Lung microvascular endothelial cell (primary cell): Measurements from ENCODE around the gene GCH1. TPM values are rescaled to one million over a fixed set of nuclear protein-coding genes. Genes with fewer than 3 reads are reported as not detected.
"Not testable (repeated sequence)": the region's sequence is repeated elsewhere in the genome, so short reads cannot be mapped to it uniquely, and the experiment has no call there.

Source experiments
- DNase-seq, 2 donors: peaks; one replicate each; pipeline versions ENCODE4 v3.0.0 to v3.0.0-alpha.2; 2010; ENCODE audit warnings: low read depth in 2 of 2
- total RNA-seq: library from RNA; depleted of rRNA; stranded (reverse); fragments of >200 nt; gene quantifications from 2 replicates; pipeline ENCODE4 v1.2.1, GENCODE V29; 2014

GCH1 gene
- 3.9 and 12.7 TPM in 2 replicates for total RNA-seq

GRCh38 chr14:54902521-54903420 lies at the start of gene GCH1:
TSS of gene GCH1 (minus strand) at chr14:54902826. CDS start at chr14:54902663, 163 bp downstream.
- peak; percentile 64 to 83 for DNase-seq

- DNase-seq = no peak
These were observed 44.6 kb upstream of the GCH1 start for GRCh38 chr14:54947230-54947629.

- DNase-seq = no peak
These were observed 43.9 kb upstream of the GCH1 start for GRCh38 chr14:54946500-54946899.

GRCh38 chr14:54944737-54945391 lies 42.2 kb upstream of the GCH1 start:
- no peak for DNase-seq

- DNase-seq = no peak
These were observed 40.3 kb upstream of the GCH1 start for GRCh38 chr14:54942913-54943312.

- no peak for DNase-seq
These were observed 34.2 kb upstream of the GCH1 start for GRCh38 chr14:54936816-54937215.

- DNase-seq = no peak
These were observed 33.3 kb upstream of the GCH1 start for GRCh38 chr14:54935958-54936357.

GRCh38 chr14:54935100-54935499 lies 32.5 kb upstream of the GCH1 start:
- DNase-seq = no peak

- DNase-seq = no peak
These were observed 30.4 kb upstream of the GCH1 start for GRCh38 chr14:54933006-54933405.

GRCh38 chr14:54931598-54932340 lies 29.1 kb upstream of the GCH1 start:
- no peak for DNase-seq

- no peak for DNase-seq
These were observed 28.5 kb upstream of the GCH1 start for GRCh38 chr14:54931101-54931500.

GRCh38 chr14:54929556-54929955 lies 26.9 kb upstream of the GCH1 start:
- peak in 1 of 2 donors; percentile 51 for DNase-seq

GRCh38 chr14:54928216-54928615 lies 25.6 kb upstream of the GCH1 start:
- no peak for DNase-seq

GRCh38 chr14:54927551-54927950 lies 24.9 kb upstream of the GCH1 start:
- no peak for DNase-seq

- DNase-seq = not testable (repeated sequence)
These were observed 23.9 kb upstream of the GCH1 start for GRCh38 chr14:54926570-54926969.

GRCh38 chr14:54922598-54922997 lies 20.0 kb upstream of the GCH1 start:
- DNase-seq = peak in 1 of 2 donors; percentile 29

- DNase-seq = no peak
These were observed 17.4 kb upstream of the GCH1 start for GRCh38 chr14:54920052-54920451.

- no peak for DNase-seq
These were observed 16.7 kb upstream of the GCH1 start for GRCh38 chr14:54919330-54919729.

GRCh38 chr14:54918427-54918826 lies 15.8 kb upstream of the GCH1 start:
- no peak for DNase-seq

- DNase-seq = no peak
These were observed 13.5 kb upstream of the GCH1 start for GRCh38 chr14:54916101-54916500.

- no peak for DNase-seq
These were observed 7.4 kb upstream of the GCH1 start for GRCh38 chr14:54909817-54910558.
